Embryonic facial prominence (tissue), 1 donor: Measurements from ENCODE around the gene BMS1.
"Not testable (repeated sequence)": the region's sequence is repeated elsewhere in the genome, so short reads cannot be mapped to it uniquely, and the experiment has no call there.

Experiments used
- DNase-seq: peaks from one replicate; pipeline ENCODE4 v3.0.0-alpha.2; 2016; ENCODE audit errors: extremely low spot score

BMS1 gene

GRCh38 chr10:42866115-42866995, 83.8 kb downstream of the BMS1 start:
- no peak for DNase-seq

- DNase-seq = no peak
Measured at GRCh38 chr10:42867571-42867970, 85.0 kb downstream of the BMS1 start.

DNA sequence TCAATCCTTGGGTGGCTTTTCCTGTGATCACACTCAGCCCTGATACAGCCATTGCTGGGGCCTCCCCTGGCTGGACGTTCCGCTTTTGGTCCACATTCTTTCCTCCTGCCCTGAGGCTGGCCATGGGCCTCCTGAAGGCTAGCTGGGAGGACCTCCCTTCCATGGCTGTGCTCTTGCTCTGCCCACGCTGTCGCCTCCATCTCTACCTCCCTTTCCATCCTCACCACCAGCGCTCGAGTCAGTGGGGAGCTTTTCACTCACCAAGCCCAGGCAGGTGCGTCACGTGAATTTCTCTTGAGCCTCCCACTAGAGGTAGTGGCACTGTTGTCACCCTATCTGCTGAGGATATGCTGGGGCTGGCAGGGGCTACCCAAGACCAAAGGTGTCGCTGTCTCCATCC, 85.9 kb downstream of the BMS1 start:
- DNase-seq = no peak

GRCh38 chr10:42869977-42870350, 87.4 kb downstream of the BMS1 start:
- DNase-seq = no peak

DNA sequence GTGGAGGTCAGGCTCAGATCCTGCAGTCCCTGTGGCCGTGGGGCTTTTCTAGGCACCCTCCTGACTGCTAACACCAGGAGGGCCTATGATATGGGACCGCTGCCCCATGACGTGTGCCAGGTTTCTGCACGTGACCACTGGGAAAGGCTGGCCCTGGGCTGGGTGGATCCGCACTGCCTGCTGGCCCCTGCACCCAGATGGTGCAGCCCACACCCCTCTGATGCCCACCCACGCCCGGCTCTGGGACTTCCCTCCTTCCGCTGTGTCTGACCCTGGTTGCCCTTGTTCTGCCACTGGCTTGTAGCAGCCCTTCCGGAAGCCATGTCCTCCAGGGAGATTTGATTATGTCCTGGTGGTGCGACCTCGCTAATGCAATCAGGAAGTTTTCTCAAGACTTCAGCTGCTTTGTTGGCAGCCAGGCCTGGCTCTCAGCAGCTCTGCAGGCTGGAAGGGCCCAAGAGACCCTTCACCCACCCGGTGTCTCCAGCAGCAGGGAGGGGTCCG, 88.6 kb downstream of the BMS1 start:
- DNase-seq = not testable (repeated sequence)

- DNase-seq = no peak
Measured at GRCh38 chr10:42871823-42872222, 89.2 kb downstream of the BMS1 start.

DNA sequence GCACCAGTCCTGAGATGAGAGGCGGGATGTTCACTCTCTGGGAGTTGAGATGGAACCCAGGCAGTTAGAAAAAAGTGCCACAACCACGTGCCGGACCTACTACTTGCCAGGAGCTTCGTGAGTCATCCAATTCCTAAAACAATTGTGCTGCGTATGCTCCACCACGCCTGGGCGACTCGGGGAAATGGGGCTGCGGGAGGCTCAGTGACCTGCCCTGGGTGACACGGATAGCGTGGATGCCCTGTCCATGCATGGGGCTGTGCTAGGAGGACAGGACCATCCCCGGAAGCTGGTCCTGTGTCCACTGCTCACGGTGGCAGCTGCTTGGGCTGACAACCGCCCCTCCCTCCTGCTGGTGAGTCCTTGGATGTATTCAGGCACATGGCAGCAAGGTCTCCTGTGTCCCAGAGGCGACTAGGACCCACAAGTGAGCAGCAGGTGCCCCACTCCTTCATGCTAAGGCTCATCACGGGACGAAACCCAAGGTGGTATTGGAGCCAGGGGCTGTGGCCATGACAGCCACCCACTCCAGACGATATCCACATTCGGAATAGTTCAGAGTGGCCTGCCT, 90.4 kb downstream of the BMS1 start:
- DNase-seq = no peak

DNA sequence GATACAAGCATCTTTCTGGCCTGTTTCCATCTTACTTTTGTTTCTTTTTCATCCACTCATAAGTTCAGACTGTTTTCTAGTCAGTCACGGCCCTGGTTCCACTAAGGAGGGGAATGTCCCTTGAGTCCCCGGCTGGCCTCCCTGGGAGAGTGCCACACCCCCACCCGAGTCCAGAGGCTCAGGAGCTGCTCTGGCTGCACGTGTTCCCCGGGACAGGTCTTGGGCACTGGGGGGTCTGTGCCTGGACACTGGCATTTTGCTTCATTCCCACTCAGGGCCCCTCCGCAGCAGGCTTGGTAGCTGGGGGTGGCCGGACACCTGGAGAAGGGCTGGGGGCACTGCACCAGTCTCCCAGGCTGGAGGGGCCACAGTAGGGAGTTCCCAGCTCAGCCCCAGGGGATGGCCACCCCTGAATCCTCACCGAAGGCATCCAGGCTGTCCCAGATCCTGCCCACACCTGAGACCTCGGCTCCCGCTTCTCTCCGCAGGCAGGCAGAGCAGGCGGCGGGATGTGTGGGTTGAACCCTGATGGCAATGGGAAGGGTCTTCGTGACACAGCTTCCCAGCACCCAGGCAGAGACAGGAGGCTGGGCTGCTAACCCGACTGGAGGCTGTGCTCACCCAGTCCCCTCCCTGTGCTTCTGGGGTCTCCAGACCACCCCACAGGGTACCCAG, 92.3 kb downstream of the BMS1 start:
- DNase-seq = no peak

GRCh38 chr10:42875388-42875755, 92.8 kb downstream of the BMS1 start:
- DNase-seq = no peak

DNA sequence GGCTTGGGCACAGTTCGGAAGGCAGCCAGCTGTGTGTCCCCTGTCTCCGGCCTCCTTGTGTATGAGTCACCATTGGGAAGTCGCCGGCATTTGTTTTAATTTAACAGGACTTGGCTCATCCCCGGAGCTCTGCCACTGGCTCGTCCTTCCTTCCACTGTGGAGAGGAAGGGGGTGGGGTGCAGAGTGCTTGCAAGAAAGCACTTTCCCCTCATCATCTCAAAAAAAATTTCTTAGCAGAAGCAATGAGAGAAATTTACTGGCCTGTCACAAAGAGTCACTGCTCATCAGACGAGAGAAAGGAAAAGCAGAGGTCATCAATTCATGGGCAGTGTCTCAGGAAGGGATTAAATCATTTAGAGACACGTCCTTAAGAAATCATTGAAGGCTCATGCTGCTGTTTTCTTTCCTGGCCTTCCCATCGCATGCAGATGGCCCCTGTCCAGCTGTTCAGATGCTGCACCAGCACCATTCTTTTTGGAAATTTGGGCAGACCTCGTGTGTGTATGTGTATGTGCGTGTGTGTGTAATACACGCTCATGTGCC, 93.3 kb downstream of the BMS1 start:
- DNase-seq = no peak

GRCh38 chr10:42876476-42876875, 93.9 kb downstream of the BMS1 start:
- no peak for DNase-seq

DNA sequence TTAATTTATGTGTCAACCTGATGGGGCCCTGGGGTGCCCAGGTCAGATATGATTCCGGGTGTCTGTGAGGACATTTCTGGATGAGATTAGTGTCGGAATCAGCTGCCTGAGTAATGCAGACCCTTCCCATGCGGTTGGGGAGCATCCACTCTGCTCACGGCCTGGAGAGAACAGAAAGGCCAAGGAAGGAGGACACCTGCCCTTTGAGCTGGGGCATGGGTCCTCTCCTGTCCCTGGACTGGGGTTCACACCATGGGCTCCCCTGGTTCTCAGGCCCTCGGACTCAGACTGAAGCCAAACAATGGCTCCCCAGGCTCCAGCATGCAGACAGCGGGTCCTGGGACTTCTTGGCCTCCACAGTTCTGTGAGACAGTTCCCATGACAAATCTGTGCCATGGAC, 94.3 kb downstream of the BMS1 start:
- no peak for DNase-seq

- DNase-seq = no peak
Measured at GRCh38 chr10:42877496-42878030, 95.0 kb downstream of the BMS1 start.

DNA sequence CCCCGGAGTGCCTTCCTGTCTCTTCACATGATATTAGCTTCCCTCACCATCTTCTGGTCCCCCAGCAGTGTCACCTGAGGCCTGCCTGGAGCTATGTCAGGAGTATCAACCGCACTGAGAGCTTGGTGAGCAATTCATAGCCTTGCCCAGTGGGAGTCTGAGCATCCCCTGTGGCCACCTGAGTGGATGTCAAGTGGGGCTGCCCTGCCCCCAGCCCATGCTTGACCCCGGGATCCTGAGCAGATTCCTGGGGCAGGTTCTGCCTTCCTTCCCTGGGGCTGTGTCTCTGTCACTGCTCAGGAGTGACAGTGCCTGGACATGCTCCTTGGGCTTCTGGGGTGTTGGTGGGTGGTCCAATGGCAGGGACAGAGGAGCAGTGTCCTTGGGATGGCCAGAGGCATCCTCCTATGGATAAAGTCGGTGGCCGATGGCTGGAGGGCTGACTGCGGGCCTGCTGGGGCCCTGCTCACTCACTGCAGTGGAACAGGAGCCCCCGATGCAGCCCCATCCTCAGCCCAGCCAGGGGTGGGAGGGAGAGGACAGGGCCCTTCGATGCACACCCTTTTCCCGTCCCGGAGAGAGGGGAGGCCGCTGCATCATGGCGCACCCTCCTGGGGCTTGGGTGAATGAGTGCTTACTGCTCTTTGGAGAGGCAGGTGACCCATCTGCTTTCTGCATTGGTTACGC, 95.7 kb downstream of the BMS1 start:
- no peak for DNase-seq

GRCh38 chr10:42878821-42879195, 96.2 kb downstream of the BMS1 start:
- no peak for DNase-seq

- DNase-seq = no peak
Measured at GRCh38 chr10:42879380-42880254, 97.0 kb downstream of the BMS1 start.

DNA sequence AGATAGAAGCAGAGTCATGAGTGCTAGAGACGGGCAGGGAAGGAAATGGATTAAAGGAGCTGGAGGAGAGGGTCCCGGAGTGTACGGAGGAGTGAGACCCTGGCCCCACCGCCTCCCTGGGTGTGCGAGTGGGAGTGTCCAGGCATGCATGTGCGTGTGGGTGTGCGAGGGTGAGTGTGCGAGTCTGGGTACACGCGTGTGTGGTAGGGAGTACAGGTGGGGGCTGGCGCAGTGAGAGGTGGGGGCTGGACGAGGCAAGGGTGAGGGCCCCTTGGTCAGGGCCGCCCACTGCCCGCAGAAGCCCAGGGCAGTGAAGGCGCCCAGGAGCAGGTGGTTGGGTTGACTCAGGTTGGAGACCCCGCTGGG, 97.6 kb downstream of the BMS1 start:
- DNase-seq = no peak

DNA sequence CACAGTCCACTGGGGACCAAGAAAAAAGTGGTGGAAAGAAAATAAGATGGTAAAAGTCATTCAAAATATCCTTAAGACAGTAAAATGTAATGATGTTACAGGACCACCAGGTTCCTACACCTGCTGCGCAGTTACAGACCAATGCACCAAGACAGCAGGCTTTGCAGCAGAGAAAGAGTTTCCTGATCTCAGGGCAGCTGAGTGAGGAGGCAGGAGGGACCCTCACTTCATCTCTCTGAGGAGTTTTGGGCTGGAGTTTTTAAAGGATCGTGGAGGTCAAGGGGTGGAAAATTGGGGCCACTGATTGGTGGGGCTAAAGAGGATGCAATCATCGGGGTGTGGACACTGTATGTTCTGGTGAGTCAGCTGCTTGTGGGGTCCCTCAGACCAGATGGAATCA, 100.0 kb downstream of the BMS1 start:
- DNase-seq = no peak
